ENCODE results near the gene OBSCN. TPM values are rescaled to one million over a fixed set of nuclear protein-coding genes. Genes with fewer than 3 reads are reported as not detected.
A peak's percentile ranks its signal among the peaks of the same experiment; 100 is the strongest.

The OBSCN gene
- 316 TPM for total RNA-seq
- long read RNA-seq, partial matches to known transcripts, result 778 of 898 reads
- long read RNA-seq, other reads (novel, unspliced or antisense), result 120 of 898 reads

DNA sequence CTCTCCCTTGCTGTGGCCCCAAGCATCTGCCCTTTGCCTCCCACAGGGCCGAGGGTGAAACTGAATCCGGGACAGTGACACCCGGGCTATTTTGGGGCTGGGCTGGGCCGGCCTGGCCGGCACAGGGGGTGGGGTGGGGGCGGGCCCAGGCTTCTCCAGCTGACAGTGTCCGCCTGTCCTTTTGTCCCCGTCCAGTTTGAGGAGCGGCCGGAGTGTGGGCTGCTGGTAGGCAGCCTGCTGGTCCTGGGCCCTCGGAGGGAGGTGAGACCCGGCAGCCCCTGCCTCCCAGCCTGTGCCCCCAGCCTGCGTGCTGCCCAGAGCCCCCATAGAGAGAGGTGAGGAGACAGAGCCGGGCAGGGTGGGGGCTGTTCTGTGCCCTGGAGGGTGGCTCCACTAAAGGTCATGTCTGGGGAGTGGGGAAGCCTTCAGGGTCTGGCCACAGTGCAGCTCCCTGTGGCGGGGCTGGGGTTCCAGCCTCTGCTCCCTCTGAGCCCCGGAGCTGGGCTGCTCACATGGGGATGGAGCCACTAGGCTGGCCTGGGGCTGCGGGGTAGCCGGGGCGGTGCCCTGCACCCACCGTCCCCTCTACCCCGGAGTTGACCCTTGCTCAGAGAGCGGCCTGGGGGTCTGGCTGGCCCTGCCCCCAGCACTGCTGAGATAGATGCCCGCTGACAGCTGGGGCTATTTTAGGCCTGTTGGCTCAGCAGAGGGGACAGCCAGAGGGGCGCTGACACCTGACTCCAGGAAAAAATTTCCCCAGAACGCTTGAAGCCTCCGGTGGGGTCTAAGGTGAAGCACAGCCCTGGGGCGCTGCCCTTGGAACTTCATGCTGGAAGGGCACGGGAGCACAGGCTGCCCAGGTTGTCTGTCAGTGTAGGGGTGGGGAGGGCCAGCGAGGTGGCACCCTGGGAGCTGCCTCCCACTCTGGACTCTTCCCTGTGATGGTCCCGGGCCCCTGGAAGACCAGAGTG lies at the start of gene OBSCN:
OBSCN (plus strand) TSS at position 194 of the 971 bp plus-strand sequence. CDS start 3,740 bp downstream, outside the sequence.
- TF ChIP-seq CTCF (IDR thresholded peaks at IDR 0.05; ENCODE audit: borderline replicate concordance), result no peak
- Histone ChIP-seq H3K4me3 (peak within 1 kb of the TSS; percentile 77), H3K27me3 (ENCODE audit: low read depth) (peaks cover 31% of the 10 kb centered on the region), H3K4me1 (peaks cover 75% of the 10 kb centered on the region), H3K9me3 (replicated peaks) (no peaks in the 10 kb centered on the region), H3K36me3 (peaks cover 10% of the 10 kb centered on the region), H3K27ac (replicated peaks) (peak within 1 kb of the TSS; percentile 98)
- intact Hi-C loops (cut with micrococcal nuclease), result no loop called here
- peak; percentile 73 for DNase-seq

GRCh38 chr1:228158151-228159007 lies 49.5 kb upstream of the OBSCN start:
- H3K9me3 ChIP-seq (replicated peaks), result no peaks in the 10 kb centered on the region
- no peak overlapping the region for H3K27ac ChIP-seq (replicated peaks)
- peak; percentile 13 for DNase-seq
- H3K4me1 ChIP-seq, result peaks cover 33% of the 10 kb centered on the region
- intact Hi-C loops (cut with micrococcal nuclease), result no loop called here
- TF ChIP-seq CTCF (IDR thresholded peaks at IDR 0.05; ENCODE audit: borderline replicate concordance), result no peak
- no peaks in the 10 kb centered on the region for H3K36me3 ChIP-seq
- peaks cover 15% of the 10 kb centered on the region for H3K27me3 ChIP-seq (ENCODE audit: low read depth)
- no peak overlapping the region for H3K4me3 ChIP-seq

DNA sequence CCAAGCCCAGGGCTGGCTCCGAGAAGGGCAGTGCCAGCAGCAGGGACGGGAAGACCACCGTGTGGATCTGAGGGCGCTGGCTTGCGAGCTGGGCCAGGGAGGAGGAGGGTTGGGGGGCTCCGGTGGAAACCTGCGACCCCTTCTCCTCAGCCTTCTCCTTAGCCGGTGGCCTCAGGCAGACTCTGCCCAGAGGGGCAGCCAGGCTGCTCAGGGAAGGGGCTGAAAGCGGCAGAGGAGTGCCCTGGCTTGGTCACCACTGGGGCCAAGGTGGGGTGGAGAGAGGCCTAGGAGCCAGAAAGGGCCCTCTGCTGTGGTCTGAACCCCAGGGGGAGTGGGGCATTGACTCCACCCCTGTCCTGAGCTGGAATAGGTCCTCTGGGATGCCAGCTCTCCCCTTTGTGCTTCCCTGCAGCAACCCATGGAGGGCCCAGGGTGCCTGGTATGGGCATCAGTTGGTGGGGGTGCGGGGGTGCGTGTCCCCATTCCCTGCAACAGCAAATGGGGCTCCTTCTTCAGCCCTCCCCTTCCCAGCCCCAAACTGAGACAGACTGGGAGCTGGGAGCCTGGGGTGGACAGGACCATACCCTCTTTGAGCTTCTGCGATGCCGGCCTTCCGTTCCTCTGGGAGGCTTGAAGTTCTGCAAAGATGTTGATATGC lies 48.7 kb upstream of the OBSCN start:
- Histone ChIP-seq H3K4me3 (no peak overlapping the region), H3K4me1 (peaks cover 37% of the 10 kb centered on the region), H3K27ac (replicated peaks) (no peak overlapping the region), H3K9me3 (replicated peaks) (no peaks in the 10 kb centered on the region), H3K27me3 (ENCODE audit: low read depth) (peaks cover 15% of the 10 kb centered on the region), H3K36me3 (no peaks in the 10 kb centered on the region)
- intact Hi-C loops (cut with micrococcal nuclease), result no loop called here
- no peak for TF ChIP-seq CTCF (IDR thresholded peaks at IDR 0.05; ENCODE audit: borderline replicate concordance)
- DNase-seq, result peak; percentile 9

GRCh38 chr1:228160201-228160761 lies 47.6 kb upstream of the OBSCN start:
- Histone ChIP-seq H3K4me1 (peaks cover 48% of the 10 kb centered on the region), H3K27ac (replicated peaks) (no peak overlapping the region), H3K27me3 (ENCODE audit: low read depth) (peaks cover 15% of the 10 kb centered on the region), H3K9me3 (replicated peaks) (no peaks in the 10 kb centered on the region), H3K36me3 (no peaks in the 10 kb centered on the region), H3K4me3 (no peak overlapping the region)
- DNase-seq, result peak; percentile 10
- TF ChIP-seq CTCF (IDR thresholded peaks at IDR 0.05; ENCODE audit: borderline replicate concordance), result no peak
- intact Hi-C loops (cut with micrococcal nuclease), result no loop called here

All from left ventricle myocardium inferior (tissue), 1 donor.